ENCODE measurements around the gene FAM98C.
A peak's percentile ranks its signal among the peaks of the same experiment; 100 is the strongest.

- TF ChIP-seq POLR2A (IDR thresholded peaks at IDR 0.05; ENCODE audit: low read depth, low read length) (0 out of 2 replicates have a peak, but pooled peaks have one; percentile 11), POLR2AphosphoS5 (IDR thresholded peaks at IDR 0.05; ENCODE audit: low read depth, low read length) (no peak), TAF1 (IDR thresholded peaks at IDR 0.05; ENCODE audit: low read depth, low read length) (no peak), SPI1 (IDR thresholded peaks at IDR 0.05; ENCODE audit: low read depth, low read length) (peak; percentile 32; the same call in 1 of the 2 replicates), POU2F2 (IDR thresholded peaks at IDR 0.05; ENCODE audit: low read depth, low read length) (no peak)
Observed at GRCh38 chr19:38385804-38386257, 17.1 kb upstream of the FAM98C start.

All from GM12891 (cell line).